B cell (primary cell): ENCODE measurements around the gene NOTCH3. TPM values are rescaled to one million over a fixed set of nuclear protein-coding genes. Genes with fewer than 3 reads are reported as not detected.

Experiments
- ATAC-seq: fragments of 200-7000 bp; cut with Tn5 transposase; one replicate; pipeline ENCODE4 v1.10.0; 2021; ENCODE audit warnings: low read depth, mild to moderate bottlenecking, moderate number of reproducible peaks, moderate library complexity
- CTCF ChIA-PET: fragments of 350-600 bp; sonication (Branson Sonifier 250); formaldehyde crosslinking; loops from one replicate; lab custom pipeline; 2021; ENCODE audit warnings: antibody characterized with exemption, inconsistent platforms; lab: Charles Lee
- POLR2A ChIA-PET: fragments of 350-600 bp; sonication (Branson Sonifier 250); formaldehyde crosslinking; loops from one replicate; lab custom pipeline; 2021; ENCODE audit warnings: antibody characterized with exemption; lab: Charles Lee
- DNase-seq: peaks from one replicate; pipeline ENCODE4 v3.0.0; 2013
- H2AFZ ChIP-seq: 2 replicates; pipeline ENCODE4 v1.6.1; 2012; ENCODE audit warnings: mild to moderate bottlenecking, low read depth, low read length; ENCODE audit not compliant: insufficient read depth, poor library complexity, severe bottlenecking
- H3K27ac ChIP-seq, 2 donors: 1 replicate in 1 of 2; 2 replicates in 1 of 2; pipeline ENCODE4 v1.5.1; 2012 to 2013; ENCODE audit warnings: low read length in 2 of 2, mild to moderate bottlenecking in 2 of 2, moderate library complexity in 1 of 2
- H3K27me3 ChIP-seq, 4 experiments: fragments of 200-600 bp in 1 of 4; sonication (generic) in 1 of 4; replicated peaks in 1 of 4; 1 replicate in 2 of 4; 2 replicates in 2 of 4; pipeline versions ENCODE4 v1.6.1 to v1.7.0; 2013 to 2016; ENCODE audit warnings: low read length in 3 of 4, mild to moderate bottlenecking in 2 of 4, mixed read lengths in 1 of 4, moderate library complexity in 1 of 4; ENCODE audit not compliant: insufficient read depth in 4 of 4, control insufficient read depth in 3 of 4; ENCODE audit errors: control extremely low read depth in 1 of 4
- H3K36me3 ChIP-seq, 2 experiments: replicated peaks in 1 of 2; 1 replicate in 1 of 2; 2 replicates in 1 of 2; pipeline versions ENCODE4 v1.6.1 to v1.7.1; 2013; ENCODE audit warnings: low read length in 1 of 2; ENCODE audit not compliant: insufficient read depth in 2 of 2, control insufficient read depth in 1 of 2; ENCODE audit errors: control extremely low read depth in 1 of 2, extremely low read depth in 1 of 2
- H3K4me1 ChIP-seq, 2 donors: fragments of 200-600 bp in 1 of 2; sonication (generic) in 1 of 2; 1 replicate in 1 of 2; 2 replicates in 1 of 2; pipeline versions ENCODE4 v1.5.1 to v1.6.1; 2013 to 2017; ENCODE audit warnings: low read length in 2 of 2; ENCODE audit not compliant: control insufficient read depth in 2 of 2, insufficient read depth in 2 of 2
- H3K4me2 ChIP-seq: replicated peaks from 2 replicates; pipeline ENCODE3; 2012; ENCODE audit warnings: mild to moderate bottlenecking, low read depth, low read length; ENCODE audit not compliant: poor library complexity, severe bottlenecking
- H3K4me3 ChIP-seq, 5 experiments: fragments of 200-600 bp in 1 of 5; sonication (generic) in 1 of 5; 1 replicate in 3 of 5; 2 replicates in 2 of 5; pipeline versions ENCODE4 v1.5.1 to v1.7.0; 2011 to 2016; ENCODE audit warnings: low read length in 4 of 5, mild to moderate bottlenecking in 4 of 5, low read depth in 2 of 5, control low read depth in 1 of 5, moderate library complexity in 1 of 5; ENCODE audit not compliant: insufficient read depth in 1 of 5; ENCODE audit errors: control extremely low read depth in 1 of 5, extremely low read depth in 1 of 5
- H3K79me2 ChIP-seq: fragments of 200-600 bp; sonication (generic); one replicate; pipeline ENCODE4 v1.6.0; 2016; ENCODE audit warnings: low read length; ENCODE audit not compliant: control insufficient read depth, insufficient read depth
- H3K9ac ChIP-seq: fragments of 200-600 bp; sonication (generic); 2 replicates; pipeline ENCODE4 v1.6.1; 2017; ENCODE audit warnings: mild to moderate bottlenecking, low read length, moderate library complexity
- H3K9me3 ChIP-seq, 3 donors: one replicate each; pipeline versions ENCODE4 v1.6.1 to v1.7.1; 2013; ENCODE audit warnings: low read length in 2 of 3; ENCODE audit not compliant: control insufficient read depth in 2 of 3, insufficient read depth in 1 of 3; ENCODE audit errors: control extremely low read depth in 1 of 3
- H4K20me1 ChIP-seq: 2 replicates; pipeline ENCODE4 v1.6.0; 2012; ENCODE audit warnings: mild to moderate bottlenecking, low read length; ENCODE audit not compliant: insufficient read depth, control insufficient read depth, poor library complexity, severe bottlenecking
- H3K27ac Mint-ChIP-seq: one replicate; pipeline ENCODE4 v1.8.0; 2021; ENCODE audit warnings: mixed read lengths
- H3K27me3 Mint-ChIP-seq: one replicate; pipeline ENCODE4 v1.8.0; 2021; ENCODE audit warnings: mixed read lengths
- H3K4me1 Mint-ChIP-seq: one replicate; pipeline ENCODE4 v1.8.0; 2021; ENCODE audit warnings: mixed read lengths
- H3K4me3 Mint-ChIP-seq: one replicate; pipeline ENCODE4 v1.8.0; 2021; ENCODE audit warnings: mixed read lengths
- H3K9me3 Mint-ChIP-seq: one replicate; pipeline ENCODE4 v1.8.0; 2022; ENCODE audit warnings: mixed read lengths; ENCODE audit not compliant: insufficient read depth
- CTCF ChIP-seq: fragments of 200-600 bp; IDR thresholded peaks from one replicate; pipeline ENCODE4 v1.8.0; 2022; ENCODE audit warnings: antibody characterized with exemption, mild to moderate bottlenecking
- EZH2 ChIP-seq: IDR thresholded peaks from 2 replicates; pipeline ENCODE4 v1.6.1; 2012; ENCODE audit warnings: borderline replicate concordance, low read depth, mild to moderate bottlenecking, moderate library complexity, low read length; ENCODE audit not compliant: insufficient read depth, poor library complexity, severe bottlenecking
- WGBS: methylation state at CpG from one replicate; pipeline ENCODE4 v1.1.5; 2013; ENCODE audit warnings: missing lambda C conversion rate; ENCODE audit not compliant: insufficient coverage; 5-methylcytosine and 5-hydroxymethylcytosine counted together
- intact Hi-C: fragments of 100-400 bp; cut with micrococcal nuclease; formaldehyde crosslinking; loops from one replicate; pipeline ENCODE4 v1.10.0; 2022
- polyA plus RNA-seq: library from polyadenylated mRNA; depleted of rRNA; stranded (reverse); fragments of >200 nt; gene quantifications from 2 replicates; pipeline ENCODE4 v1.2.3, GENCODE V29; 2012
- total RNA-seq, 2 donors: library from RNA; stranded (reverse); fragments of 120-200 nt in 1 of 2; gene quantifications; 1 replicate in 1 of 2; 2 replicates in 1 of 2; pipeline versions ENCODE4 v1.2.3 to v1.2.4, GENCODE V29; 2013 to 2022

The NOTCH3 gene
- total and polyA plus RNA-seq, 2 donors (not counting 1 experiment from before 2014, with no cell fraction given) = 0.01 to 0.05 TPM

DNA sequence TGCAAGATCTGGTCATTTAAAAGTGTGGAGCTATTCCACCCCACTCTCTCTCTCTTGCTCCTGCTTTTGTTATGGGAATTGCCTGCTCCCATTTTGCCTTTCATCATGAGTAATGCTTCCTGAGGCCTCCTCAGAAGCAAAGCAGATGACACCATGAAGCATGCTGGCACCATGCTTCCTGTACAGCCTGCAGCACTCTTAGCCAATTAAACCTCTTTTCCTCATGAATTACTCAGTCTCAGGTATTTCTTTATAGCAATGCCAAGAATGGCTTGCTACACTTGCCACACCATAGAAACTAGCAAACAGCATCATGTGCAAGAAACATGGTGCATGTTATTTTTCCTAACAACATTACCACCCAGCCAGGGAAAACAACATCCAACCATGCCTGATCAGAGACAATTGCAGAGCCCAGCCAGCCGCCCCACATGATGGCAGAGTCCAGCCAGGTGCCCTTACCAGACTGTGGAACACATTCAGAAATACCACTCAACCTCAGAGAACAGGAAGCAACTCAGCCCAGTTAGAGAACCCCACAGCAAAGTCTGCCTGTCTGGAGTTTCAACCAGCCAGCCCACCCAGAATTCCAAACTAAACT, 56.6 kb downstream of the NOTCH3 start:
- Mint-ChIP-seq H3K4me3 (no peak overlapping the region), H3K4me1 (no peaks in the 10 kb centered on the region), H3K9me3 (no peaks in the 10 kb centered on the region), H3K27me3 (peaks cover 7% of the 10 kb centered on the region), H3K27ac (no peak overlapping the region)
- DNase-seq = no peak
- no peak overlapping the region for H3K9ac ChIP-seq
- no peak overlapping the region for H3K4me3 ChIP-seq
- H3K36me3 ChIP-seq = no peaks in the 10 kb centered on the region
- H4K20me1 ChIP-seq = no peaks in the 10 kb centered on the region
- no peak overlapping the region for H3K4me2 ChIP-seq
- H3K79me2 ChIP-seq = no peaks in the 10 kb centered on the region
- intact Hi-C loops = no loop called here
- H3K27me3 ChIP-seq = no peaks in the 10 kb centered on the region
- no peak overlapping the region for H3K27ac ChIP-seq
- ChIA-PET POLR2A (no interaction called here), CTCF (interaction anchor here (0.7 kb wide), 1 partner anchor 36 kb away, joined by 4 read pairs; no protein-coding TSS in a partner anchor)
- H2AFZ ChIP-seq = no peak overlapping the region
- no peak for ATAC-seq
- TF ChIP-seq CTCF (no peak), EZH2 (no peak)
- 92% methylated on average over 1 of the region's 1 CpG for WGBS
- peaks cover 1 to 16% (median 4%) of the 10 kb centered on the region in 3 donors for H3K9me3 ChIP-seq
- H3K4me1 ChIP-seq = no peaks in the 10 kb centered on the region

DNA sequence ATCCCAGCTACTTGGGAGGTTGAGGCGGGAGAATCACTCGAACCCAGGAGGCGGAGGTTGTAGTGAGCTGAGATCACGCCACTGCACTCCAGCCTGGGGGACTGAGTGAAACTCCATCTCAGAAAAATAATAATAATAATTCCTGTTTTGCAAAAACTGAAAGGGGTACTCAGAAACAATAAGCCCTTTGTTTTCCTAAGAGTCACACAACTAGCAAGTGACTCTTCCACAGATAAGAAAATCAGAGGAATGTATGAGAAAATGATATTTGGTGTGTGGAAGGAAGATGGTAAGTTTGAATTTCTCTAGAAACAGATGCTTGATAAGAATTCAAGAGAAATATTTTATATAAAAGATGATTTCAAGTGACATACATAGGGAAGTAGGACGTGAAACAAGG, 58.5 kb downstream of the NOTCH3 start:
- Histone ChIP-seq H3K4me2 (no peak overlapping the region), H3K79me2 (no peaks in the 10 kb centered on the region), H2AFZ (no peak overlapping the region), H3K36me3 (no peaks in the 10 kb centered on the region), H3K27ac (no peak overlapping the region), H3K9me3 (peaks cover 1 to 16% (median 4%) of the 10 kb centered on the region in 3 donors), H3K9ac (no peak overlapping the region), H3K4me1 (no peaks in the 10 kb centered on the region), H4K20me1 (no peaks in the 10 kb centered on the region), H3K27me3 (no peaks in the 10 kb centered on the region), H3K4me3 (no peak overlapping the region)
- Mint-ChIP-seq H3K4me3 (no peak overlapping the region), H3K4me1 (no peaks in the 10 kb centered on the region), H3K9me3 (peaks cover 1% of the 10 kb centered on the region), H3K27ac (no peak overlapping the region), H3K27me3 (peaks cover 7% of the 10 kb centered on the region)
- ATAC-seq = no peak
- no peak for TF ChIP-seq EZH2
- TF ChIP-seq CTCF = no peak
- DNase-seq = no peak
- intact Hi-C loops = no loop called here
- 92% methylated on average over 2 of the region's 5 CpGs for WGBS
- ChIA-PET CTCF (no interaction called here), POLR2A (no interaction called here)
